GM19324 (cell line): ENCODE measurements around the gene HMGN4.
"Not testable (repeated sequence)": the region's sequence is repeated elsewhere in the genome, so short reads cannot be mapped to it uniquely, and the experiment has no call there.

ENCODE experiments used
- ATAC-seq: cut with Tn5 transposase; IDR thresholded peaks from one replicate; pipeline ENCODE4 v1.9.1; 2021; ENCODE audit warnings: mild to moderate bottlenecking, moderate library complexity; ENCODE audit not compliant: unreplicated experiment, low FRiP score

The HMGN4 gene

GRCh38 chr6:26537846-26538571, at the start of gene HMGN4:
Gene HMGN4, plus strand, starts transcription at chr6:26538366. Its CDS starts 6,841 bp downstream, at chr6:26545207.
- peak; percentile 66 for ATAC-seq

- no peak for ATAC-seq
These were observed 47.9 kb upstream of the HMGN4 start for GRCh38 chr6:26489996-26490964.

- no peak for ATAC-seq
These were observed 46.6 kb upstream of the HMGN4 start for GRCh38 chr6:26491604-26492003.

- no peak for ATAC-seq
These were observed 44.9 kb upstream of the HMGN4 start for GRCh38 chr6:26493258-26493657.

DNA sequence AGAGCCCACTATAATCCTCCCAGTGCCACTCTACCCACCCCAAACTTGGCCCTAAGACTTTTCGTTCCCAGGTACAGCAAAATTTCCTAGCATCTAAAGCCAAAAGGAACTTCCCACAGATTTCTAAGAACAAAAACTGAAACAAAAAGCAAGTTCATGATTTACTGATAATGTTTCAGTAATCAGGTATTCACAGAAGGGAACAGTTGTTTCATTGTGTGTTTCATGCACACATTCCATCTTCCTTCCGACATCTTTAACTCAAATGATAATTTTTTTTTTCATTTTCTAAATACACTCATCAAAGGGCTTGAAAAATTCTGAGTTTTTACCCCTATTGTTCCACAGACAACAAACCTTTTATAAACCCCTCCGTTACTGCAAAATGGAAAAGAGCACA, 44.0 kb upstream of the HMGN4 start:
- no peak for ATAC-seq

DNA sequence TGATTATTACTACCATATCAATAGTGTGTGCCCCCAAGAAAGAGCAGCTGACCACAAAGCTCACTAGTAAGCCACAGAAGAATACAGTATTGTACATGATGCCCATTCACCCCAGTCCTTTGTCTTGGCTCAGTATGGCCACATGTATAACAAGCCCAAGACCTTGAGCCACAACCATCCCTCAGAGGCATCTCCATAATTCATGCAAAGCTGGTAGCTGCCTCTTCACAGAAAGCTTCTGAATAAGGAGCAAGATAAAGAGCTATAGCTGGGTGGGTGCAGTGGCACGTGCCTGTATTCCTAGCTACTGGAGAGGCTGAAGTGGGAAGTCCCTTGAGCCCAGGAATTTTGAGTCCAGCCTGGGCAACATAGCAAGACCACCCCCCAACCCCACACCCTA, 42.9 kb upstream of the HMGN4 start:
- no peak for ATAC-seq

DNA sequence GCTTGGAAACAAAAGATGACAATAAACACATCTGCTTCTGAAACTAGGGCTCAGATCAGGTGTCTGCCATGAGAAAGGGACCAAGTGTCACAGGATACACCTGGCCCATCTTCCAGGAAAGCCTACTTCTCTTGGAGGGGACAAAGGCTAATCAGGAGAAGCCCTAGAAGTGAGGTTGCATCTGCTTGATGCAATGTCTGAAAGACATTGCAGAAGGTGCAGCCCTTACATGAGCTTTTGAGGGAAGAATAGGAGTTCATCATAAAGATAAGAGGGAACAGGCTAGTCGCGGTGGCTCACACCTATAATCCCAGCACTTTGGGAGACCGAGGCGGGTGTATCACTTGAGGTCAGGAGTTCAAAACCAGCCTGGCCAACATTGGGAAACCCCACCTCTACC, 40.6 kb upstream of the HMGN4 start:
- ATAC-seq = no peak

- ATAC-seq = no peak
These were observed 38.1 kb upstream of the HMGN4 start, which contains the start of gene BTN1A1 for GRCh38 chr6:26500102-26500501. Gene BTN1A1, plus strand, starts transcription at chr6:26500303. Its CDS starts 984 bp downstream, at chr6:26501287.

GRCh38 chr6:26501482-26501986, 36.6 kb upstream of the HMGN4 start:
- ATAC-seq = no peak

- ATAC-seq = no peak
These were observed 36.0 kb upstream of the HMGN4 start for GRCh38 chr6:26502165-26502564.

DNA sequence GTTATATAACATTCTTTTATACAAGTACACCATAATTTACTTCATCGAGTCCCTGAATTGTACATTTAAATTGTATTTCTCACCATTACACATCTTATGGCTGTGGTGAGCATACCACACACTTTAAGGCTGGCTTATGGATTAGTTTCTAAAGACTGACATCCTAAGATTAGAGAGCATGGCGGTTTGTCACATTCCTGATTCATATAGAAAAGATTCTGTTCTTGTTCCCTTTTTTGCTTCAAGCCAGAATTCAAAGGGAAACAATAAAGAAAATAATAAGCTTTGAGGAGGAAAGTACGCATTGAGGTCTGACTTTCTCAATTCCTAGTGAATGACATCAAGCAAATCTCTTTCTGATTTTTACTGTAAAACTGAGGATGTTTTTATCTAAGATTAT, 35.5 kb upstream of the HMGN4 start:
- no peak for ATAC-seq

GRCh38 chr6:26507658-26508057, 30.5 kb upstream of the HMGN4 start:
- ATAC-seq = no peak

- ATAC-seq = not testable (repeated sequence)
These were observed 27.1 kb upstream of the HMGN4 start for GRCh38 chr6:26511033-26511432.

GRCh38 chr6:26514984-26515383, 23.2 kb upstream of the HMGN4 start:
- ATAC-seq = no peak

GRCh38 chr6:26516481-26517427, 21.4 kb upstream of the HMGN4 start:
- no peak for ATAC-seq

GRCh38 chr6:26519359-26519758, 18.8 kb upstream of the HMGN4 start:
- no peak for ATAC-seq

GRCh38 chr6:26520237-26520849, 17.8 kb upstream of the HMGN4 start:
- peak; percentile 36 for ATAC-seq

GRCh38 chr6:26520850-26521599, 17.1 kb upstream of the HMGN4 start:
- peak; percentile 53 for ATAC-seq
